Measurements from ENCODE around the gene GFM2.
"Not testable (repeated sequence)": the region's sequence is repeated elsewhere in the genome, so short reads cannot be mapped to it uniquely, and the experiment has no call there.

The GFM2 gene

GRCh38 chr5:74693191-74693590 lies 73.7 kb downstream of the GFM2 start:
- DNase-seq: no peak

- DNase-seq: no peak
Measured at GRCh38 chr5:74686962-74687751, 79.8 kb downstream of the GFM2 start.

- DNase-seq: no peak
Measured at GRCh38 chr5:74685979-74686631, 80.8 kb downstream of the GFM2 start.

- peak; percentile 47 to 81 (median 60) for DNase-seq
Measured at GRCh38 chr5:74684900-74685851, 81.7 kb downstream of the GFM2 start, which contains the start of gene HEXB. HEXB (plus strand) TSS chr5:74685233; CDS start chr5:74685261, 28 bp downstream.

GRCh38 chr5:74679966-74680365 lies 87.0 kb downstream of the GFM2 start:
- no peak for DNase-seq

GRCh38 chr5:74679300-74679699 lies 87.6 kb downstream of the GFM2 start:
- not testable (repeated sequence) for DNase-seq

GRCh38 chr5:74678123-74678522 lies 88.8 kb downstream of the GFM2 start:
- not testable (repeated sequence) for DNase-seq

GRCh38 chr5:74676466-74676865 lies 90.5 kb downstream of the GFM2 start:
- not testable (repeated sequence) for DNase-seq

- no peak for DNase-seq
Measured at GRCh38 chr5:74673011-74673790, 93.7 kb downstream of the GFM2 start.

GRCh38 chr5:74672215-74672877 lies 94.6 kb downstream of the GFM2 start:
- DNase-seq: no peak

Measured in activated naive CD4-positive, alpha-beta T cell (primary cell).